HG02763 (cell line): Measurements from ENCODE around the gene ARHGDIA.
A peak's percentile ranks its signal among the peaks of the same experiment; 100 is the strongest.

Experiments
- ATAC-seq: cut with Tn5 transposase; IDR thresholded peaks from one replicate; pipeline ENCODE4 v1.9.1; 2021; ENCODE audit warnings: mild to moderate bottlenecking, moderate library complexity; ENCODE audit not compliant: unreplicated experiment

The ARHGDIA gene

GRCh38 chr17:81865733-81866439 is 5.3 kb downstream of the ARHGDIA start:
- no peak for ATAC-seq

GRCh38 chr17:81865358-81865732 is 5.8 kb downstream of the ARHGDIA start:
- ATAC-seq, result no peak

GRCh38 chr17:81863833-81864768 is 7.0 kb downstream of the ARHGDIA start:
- no peak for ATAC-seq

GRCh38 chr17:81863123-81863675 is 7.9 kb downstream of the ARHGDIA start:
- ATAC-seq, result no peak

- peak; percentile 81 for ATAC-seq
These were observed 10.2 kb downstream of the ARHGDIA start for GRCh38 chr17:81860756-81861568.

GRCh38 chr17:81859906-81860755 is 11.0 kb downstream of the ARHGDIA start, which contains the start of gene P4HB:
TSS of gene P4HB (minus strand) at chr17:81860535. CDS start at chr17:81860471, 64 bp downstream.
- peak; percentile 77 for ATAC-seq

- ATAC-seq, result no peak
These were observed 11.9 kb downstream of the ARHGDIA start for GRCh38 chr17:81858967-81859905.

GRCh38 chr17:81858170-81858966 is 12.8 kb downstream of the ARHGDIA start:
- no peak for ATAC-seq

GRCh38 chr17:81854974-81855774 is 16.0 kb downstream of the ARHGDIA start:
- ATAC-seq, result no peak

GRCh38 chr17:81852237-81852636 is 18.9 kb downstream of the ARHGDIA start:
- ATAC-seq, result no peak

GRCh38 chr17:81851423-81851822 is 19.7 kb downstream of the ARHGDIA start:
- ATAC-seq, result no peak

GRCh38 chr17:81849457-81849856 is 21.7 kb downstream of the ARHGDIA start:
- no peak for ATAC-seq

- ATAC-seq, result no peak
These were observed 24.1 kb downstream of the ARHGDIA start for GRCh38 chr17:81846743-81847689.

- ATAC-seq, result no peak
These were observed 25.0 kb downstream of the ARHGDIA start for GRCh38 chr17:81845881-81846742.

- no peak for ATAC-seq
These were observed 25.8 kb downstream of the ARHGDIA start for GRCh38 chr17:81845361-81845760.
